Measurements from ENCODE around the gene PTCHD4. TPM values are rescaled to one million over a fixed set of nuclear protein-coding genes. Genes with fewer than 3 reads are reported as not detected.
A peak's percentile ranks its signal among the peaks of the same experiment; 100 is the strongest.

Gene PTCHD4
- polyA plus RNA-seq, 5 donors, result 0.23 to 0.54 (median 0.31) TPM

DNA sequence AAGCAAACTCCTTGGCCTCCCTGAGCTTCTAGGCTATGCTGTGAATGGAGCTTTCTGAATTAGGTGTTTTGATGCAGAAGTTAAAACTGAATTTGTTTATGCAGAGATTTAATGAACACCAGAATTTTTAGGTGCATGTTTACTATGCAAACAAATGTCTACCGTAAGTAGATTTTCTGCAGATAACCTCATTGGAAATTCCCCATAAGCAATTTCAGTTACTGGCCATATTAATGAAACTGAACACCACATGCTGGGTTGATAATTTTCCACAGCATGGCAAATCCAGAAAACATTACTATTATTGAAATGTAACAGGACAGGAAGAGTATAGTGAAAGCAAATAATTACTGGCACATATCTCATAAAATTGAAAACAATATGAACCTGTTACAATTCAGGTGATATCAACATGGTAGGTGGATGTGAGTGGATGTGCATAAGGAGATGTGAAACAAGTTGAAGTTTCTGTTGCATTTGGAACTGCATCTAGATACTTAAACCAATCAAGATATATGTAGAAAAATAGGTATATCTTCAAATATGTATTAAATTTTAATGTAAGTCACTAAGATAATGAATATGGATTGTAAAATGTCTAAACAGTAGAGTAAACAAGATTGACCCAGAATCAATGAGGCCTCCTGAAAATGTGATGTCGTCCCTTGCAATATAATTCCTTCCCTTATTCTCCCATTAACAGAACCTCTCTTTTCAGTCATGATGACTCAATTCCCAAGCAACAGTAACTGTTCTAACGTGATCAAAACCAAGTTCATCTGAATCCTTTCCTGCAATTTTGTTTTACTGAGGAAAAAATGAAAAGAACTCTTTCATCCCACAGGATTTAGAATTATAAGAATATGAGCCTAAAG lies 11.0 kb downstream of the PTCHD4 start:
- DNase-seq, result no peak

DNA sequence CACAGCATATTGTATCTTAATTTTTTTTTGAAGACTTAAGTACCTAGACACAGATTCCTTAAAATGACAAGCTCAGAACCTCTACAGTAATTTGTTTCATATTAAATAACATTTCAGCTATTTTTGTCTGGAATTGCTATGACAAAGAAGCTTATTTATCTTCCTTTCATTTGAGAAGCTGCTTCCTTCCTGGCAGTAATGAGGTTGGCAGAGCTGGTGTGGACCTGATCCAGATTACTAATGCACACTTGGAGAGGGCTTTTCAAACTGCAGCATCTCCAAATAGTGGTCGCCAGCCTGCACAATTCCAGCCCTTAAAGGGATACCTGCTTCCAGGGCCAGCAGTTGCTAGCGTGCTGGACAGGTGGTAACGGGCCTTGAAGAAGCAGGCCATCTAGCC lies 12.1 kb downstream of the PTCHD4 start:
- DNase-seq, result no peak

DNA sequence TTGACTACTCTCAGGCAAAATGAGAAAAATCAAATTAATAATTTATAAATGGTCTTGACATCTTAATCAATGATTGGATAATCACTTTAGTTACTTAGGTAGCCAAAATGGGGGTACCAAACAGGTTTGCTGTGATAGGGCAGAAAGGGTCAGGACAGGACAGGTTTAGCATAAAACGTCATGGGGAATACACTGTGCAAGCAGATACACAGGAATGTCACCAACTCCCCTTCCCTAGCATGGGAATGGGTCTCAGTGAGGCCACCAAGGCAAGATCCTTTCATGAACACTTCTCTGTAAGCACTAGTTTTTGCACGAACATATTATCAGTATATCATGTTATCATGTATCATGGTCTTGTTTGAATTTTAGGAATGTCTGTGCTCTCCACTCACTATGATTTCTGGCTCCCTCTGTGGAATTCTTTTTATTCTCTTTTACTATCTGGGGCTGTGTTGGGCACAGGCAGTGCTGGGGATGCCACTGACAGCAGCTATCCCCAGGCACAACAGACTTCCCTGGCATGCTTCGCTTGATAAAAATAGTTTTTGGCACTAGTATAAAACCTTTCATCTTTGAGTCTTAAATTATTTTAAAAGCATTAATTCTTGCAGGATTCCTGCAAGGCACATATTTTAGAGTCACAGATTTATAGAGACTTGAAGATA lies 18.3 kb downstream of the PTCHD4 start:
- no peak for DNase-seq

DNA sequence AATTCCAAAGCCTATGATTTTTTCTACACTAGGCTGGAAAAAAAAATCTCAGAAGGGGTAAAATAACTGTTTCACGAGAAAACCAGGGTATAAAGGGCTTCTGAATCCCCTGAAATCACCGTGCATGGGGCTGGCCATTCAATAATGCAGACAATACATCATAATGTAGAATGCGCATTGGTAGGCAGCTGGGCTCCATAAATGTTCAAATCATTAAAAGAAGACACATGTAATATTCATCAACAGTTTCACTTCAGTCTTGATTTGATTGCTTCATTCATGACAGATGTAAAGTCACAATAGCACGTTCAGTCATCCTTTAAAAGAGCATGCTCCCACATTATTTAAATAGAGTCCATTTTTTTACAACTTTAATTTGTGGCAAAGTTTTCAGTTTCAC lies 20.5 kb downstream of the PTCHD4 start:
- no peak for DNase-seq

DNA sequence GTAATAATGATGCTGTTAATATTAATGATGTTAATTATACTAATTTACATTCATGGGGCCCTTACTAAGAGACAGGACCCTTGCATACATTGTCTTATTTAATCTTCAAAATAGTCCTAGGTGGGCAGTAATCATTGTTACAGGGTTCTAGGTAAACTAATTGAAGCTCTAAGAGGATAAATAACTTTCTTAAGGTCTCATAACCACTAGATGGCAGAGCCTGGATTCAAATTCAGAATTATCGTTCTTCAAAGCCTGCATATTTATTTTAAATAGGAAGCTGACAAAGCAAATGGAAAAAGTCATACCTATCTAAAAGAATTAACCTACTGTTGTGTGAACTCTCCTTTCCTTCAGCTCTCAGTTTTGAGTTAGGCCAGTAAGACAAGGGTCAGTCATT lies 23.5 kb downstream of the PTCHD4 start:
- no peak for DNase-seq

DNA sequence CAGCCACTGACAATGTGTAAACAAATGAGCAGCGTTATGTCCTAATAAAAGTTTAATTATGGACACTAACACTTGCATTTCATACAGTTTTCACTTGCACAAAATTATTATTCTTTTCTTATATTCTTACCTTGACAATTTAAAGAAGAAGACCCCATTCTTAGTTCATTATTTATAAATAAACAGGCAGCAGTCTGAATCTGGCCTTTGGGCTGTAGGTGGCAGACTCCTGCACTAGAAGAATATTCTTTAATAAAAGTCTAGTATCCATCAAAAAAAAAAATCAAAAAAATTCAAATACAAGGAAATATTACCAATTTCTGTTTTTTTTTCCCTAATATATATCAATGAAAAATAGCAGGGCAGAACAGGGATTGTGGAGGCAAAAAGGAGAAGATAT lies 24.8 kb downstream of the PTCHD4 start:
- DNase-seq, result no peak

DNA sequence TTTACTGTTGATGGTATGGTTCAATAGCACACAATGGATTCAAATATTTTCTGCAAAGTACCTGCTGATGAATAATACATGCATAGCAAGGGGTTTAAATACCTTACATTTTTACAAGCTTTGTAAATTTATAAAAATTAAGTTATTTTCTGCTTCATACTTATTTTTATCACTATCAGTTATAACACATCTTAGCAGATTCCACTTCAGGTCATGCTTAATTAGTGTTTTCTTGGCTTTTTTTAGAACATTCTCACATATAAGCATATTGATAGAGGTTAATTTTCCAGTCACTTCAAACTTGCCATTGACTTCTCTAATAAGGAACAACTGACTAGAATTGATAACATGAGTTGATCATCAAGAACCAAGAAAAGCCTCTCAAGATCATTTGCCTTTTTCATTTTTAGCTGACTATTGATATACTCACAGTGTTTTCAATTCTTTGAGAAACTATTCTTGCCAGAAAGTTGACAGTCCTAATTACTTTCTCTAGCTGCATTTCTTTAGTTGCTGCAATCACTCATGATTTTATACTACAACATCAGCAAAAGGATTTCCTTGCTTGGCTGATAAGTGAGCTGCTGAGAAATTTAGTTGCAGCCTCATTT lies 25.8 kb downstream of the PTCHD4 start:
- no peak for DNase-seq

DNA sequence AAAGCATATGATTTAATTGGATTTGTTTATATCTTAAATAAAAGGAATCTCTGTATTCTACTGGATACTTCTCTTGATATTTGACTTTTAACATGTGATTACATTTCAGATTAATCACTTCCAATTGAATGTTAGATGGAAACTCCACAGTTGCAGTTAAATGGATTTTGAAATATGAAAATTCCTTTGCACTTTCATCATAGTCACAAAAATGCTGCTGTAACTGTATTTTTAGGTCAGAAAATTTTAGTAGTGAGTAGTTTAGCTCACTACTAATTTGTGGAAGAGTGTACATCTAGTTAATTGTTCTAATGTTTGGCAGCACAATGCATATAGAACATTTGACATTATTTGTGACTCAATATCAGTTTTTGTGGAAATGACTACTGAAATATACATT lies 26.8 kb downstream of the PTCHD4 start:
- no peak for DNase-seq

DNA sequence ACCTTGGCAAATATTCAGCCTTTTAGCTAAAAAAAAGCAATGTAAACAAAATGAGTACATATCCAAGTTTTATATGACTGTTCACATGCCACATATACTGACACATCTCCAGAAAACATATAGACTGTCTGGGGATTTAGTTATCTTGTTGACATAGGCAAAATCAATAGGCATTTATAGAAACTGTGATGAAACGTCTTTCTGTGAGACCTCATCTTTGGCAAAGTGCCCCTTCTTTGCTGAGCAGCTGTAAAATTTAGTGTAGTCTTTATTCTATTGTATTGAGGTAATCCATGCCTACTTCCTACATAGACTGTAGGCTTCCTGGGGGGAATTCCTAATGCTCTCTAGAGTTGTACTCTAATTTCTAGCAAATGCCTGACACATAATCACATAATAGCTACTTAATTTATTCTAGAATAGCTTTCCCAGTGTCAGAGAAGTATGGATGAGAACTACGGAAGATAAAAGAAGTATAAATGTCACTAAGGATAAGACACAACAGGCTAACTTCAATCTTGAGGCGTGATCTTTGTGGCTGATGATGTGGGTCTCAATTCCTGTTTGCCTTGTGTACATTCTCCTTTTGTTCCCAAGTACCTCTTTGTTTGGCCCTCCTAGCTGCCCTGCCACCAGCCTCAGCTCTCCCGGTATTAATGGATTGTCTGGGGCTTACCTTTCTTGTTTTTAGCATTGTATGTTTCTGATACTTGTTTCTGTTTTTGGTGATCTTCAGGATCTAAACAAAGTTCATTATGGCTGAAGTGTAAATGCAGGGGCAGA lies 30.6 kb downstream of the PTCHD4 start:
- no peak for DNase-seq

DNA sequence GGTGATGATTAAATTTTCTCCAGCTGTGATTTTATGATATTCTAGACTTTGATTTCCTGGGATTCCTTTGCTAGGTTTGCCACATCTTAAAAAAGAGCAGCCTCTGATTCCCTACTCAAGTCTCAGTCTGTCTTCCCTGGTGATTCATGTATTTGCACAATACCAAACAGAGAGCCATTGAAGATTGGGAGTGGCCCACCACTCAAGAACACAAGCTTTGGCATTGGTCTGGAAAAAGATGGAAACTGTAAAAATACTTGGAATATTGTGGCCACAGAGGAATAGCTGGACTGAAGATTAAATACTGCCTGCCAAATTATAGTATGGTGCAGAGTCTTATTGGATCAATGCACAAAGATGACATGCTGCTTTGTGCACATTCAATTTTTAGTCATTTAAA lies 32.9 kb downstream of the PTCHD4 start:
- no peak for DNase-seq

DNA sequence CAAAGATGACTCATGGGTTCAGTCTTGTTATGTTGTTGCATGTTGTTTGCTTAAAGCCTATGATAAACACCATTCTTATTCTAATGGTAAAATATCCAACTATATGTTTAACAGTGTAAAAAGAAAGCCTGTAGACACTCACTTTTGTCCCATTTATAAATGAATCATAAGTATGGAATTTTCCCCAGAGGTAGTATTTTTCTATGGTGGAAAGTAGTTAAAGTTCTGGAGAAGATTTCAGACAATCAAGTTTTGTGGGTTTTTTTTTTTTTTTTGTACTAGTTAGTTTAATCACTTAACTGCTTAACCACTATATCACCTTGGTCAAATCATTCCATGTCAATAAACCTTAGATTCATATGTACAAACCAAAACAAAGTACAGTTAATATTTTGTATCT lies 35.8 kb downstream of the PTCHD4 start:
- DNase-seq, result no peak

DNA sequence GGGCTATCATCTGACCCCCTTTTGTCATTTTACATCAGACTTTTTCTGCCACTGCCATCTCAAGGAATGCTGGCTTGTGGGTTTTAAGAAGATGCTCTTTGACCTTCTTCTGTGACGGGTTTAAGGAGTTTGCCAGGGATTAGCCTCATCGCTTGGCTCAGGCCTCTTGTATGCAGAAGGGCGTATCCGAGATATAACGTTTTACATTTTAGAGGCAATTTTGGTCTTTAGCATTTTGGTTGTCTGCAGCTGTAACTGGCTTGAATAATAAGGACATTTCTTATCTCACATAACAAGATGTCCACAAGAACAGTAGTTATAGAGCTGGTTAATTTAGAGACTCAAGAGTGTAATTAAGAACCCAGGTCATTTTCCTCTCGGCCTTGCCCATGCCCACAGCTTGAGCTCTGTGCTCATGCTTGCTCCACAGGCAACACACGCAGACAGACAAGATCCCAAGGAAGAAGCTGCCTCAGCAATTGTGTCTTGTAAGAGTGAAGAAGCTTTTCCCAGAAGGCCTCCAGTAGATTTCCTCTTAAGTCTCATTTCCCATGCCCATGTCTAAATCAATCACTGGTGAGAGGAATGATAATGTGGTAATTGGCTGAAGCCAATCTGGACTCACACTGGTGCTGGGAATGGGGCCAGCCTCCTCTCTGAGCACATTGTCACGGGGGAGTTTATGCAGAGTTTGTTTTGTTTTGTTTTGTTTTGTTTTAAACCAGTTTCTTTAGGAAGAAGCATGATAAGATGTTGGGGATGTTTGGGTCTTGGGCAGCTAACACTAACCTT lies 36.8 kb downstream of the PTCHD4 start:
- DNase-seq, result peak in 1 of 2 donors; percentile 40

DNA sequence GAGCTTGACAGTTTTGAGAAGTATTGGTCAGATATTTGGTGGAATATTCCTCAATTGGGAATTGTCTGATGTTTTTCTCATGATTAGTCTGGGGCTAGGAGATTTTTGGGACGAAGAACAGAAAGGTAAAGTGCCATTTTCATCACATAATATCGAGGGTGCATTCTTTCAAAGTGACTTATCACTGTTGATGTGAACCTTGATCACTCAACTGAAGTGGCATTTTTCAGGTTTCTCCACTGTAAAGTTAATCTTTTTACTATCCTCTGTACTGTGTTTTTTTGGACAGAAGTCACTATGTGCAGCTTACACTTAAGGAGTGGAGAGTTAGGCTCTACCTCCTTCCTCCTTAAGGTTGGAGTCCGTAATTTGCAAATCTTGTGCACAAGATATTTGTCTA lies 39.2 kb downstream of the PTCHD4 start:
- no peak for DNase-seq

DNA sequence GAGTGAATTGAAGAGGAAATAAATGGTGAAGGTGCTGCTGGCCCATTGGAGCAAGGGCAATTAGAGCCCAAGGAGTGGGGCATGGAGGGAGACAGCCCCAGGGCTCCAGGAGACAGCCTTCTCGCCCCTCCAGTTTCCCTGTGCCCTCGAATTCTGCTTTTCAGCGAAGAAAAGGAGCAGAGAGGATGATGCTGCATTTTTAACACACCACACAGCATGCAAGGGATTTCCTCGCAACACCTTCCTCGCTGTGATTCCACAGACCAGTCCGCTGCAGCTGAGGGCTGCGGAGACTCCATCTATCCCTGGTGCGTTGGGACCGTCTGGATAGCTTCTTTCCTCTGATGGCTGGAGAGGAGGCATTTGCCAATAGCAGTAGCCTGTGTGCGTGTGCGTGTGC lies 41.7 kb downstream of the PTCHD4 start:
- no peak for DNase-seq

DNA sequence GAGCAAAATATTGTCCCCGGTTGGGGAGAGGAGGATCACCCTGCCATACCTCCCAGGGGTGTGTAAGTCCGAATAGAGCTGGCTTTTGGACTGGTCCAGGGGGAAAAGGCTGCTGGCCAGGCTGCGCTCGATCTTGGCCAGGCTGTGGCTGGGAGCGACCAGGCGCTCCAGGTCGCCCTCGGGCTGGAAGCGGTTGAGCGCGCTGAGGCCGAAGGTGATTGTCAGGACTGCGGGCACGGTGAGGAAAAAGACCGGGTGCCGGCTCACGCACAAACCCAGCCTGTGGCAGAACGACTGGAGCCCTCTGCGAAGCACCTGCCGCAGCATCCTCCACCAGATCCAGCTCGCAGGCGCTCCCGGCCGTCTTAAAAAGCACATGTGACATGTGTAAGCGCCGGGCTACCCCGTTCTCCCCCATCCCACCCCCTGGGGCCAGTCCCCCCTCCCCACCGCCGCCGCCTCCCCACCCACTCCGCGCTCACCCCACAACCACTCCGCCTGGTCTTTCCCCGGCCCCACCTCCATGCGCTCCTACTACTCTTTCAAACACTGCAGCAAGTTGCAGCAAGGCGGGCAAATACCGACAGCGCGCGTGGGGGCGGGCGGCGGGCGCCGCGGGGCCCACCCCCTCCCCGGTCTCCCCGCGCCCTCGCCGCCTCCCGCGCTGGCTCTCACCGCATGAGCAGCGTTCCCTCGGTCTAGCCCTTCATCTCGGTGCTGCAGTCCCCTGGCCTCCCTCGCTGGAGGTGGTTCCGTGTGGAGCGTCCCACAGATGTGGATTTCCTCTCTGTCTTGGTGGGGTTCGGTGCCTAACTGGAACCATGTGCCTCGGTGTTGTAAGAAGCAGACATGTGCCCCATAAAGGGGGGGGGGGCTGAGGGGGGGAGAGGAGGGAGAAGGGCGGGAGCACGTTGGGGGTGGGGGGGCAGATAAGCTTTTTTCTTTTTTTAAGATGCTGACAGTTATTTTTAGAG lies 42.4 kb downstream of the PTCHD4 start:
- no peak for DNase-seq

DNA sequence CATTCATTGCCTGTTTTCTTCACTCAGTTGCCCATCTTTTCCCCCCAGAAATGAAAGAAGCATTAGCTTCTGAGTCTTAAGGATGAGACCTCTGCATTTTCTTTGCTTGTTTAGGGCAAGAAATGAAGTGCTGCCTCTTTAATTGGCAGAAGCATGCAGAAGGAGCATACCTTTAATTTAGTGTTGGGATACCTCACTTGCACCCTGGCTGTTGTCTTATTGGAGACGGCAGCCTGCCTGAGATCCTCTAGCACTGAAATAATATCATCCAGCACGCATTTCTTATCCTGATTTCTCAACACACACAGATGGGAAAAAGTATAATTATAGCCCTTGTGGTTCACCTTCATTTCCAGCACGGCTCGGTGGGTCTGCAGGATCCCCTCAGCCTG lies 43.1 kb downstream of the PTCHD4 start:
- no peak for DNase-seq

DNA sequence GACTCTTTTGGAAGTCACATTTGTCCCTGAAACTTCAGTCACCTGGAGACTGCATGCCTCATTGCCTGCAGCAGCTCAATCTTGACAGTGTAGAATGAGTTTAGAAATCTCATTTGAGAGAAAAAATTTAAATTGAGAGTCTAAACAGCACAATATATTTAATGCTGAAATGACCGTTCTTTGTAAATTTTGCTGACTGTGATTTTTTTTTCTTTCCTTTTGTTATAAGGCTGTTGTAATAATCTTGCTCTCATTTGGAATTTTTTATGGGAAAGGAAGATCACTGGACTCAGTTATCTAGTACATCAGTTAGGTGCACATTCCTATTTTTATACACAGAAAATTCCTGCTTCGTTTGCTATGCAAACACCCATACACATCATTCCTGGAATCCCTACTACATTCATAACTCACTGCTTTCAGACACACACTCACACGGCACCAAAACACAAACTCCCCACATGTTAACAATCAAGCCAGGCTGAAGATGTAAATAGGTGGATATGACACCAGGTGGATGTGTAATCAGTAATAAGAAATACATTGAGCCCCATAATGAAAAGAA lies 43.8 kb downstream of the PTCHD4 start:
- DNase-seq, result no peak

DNA sequence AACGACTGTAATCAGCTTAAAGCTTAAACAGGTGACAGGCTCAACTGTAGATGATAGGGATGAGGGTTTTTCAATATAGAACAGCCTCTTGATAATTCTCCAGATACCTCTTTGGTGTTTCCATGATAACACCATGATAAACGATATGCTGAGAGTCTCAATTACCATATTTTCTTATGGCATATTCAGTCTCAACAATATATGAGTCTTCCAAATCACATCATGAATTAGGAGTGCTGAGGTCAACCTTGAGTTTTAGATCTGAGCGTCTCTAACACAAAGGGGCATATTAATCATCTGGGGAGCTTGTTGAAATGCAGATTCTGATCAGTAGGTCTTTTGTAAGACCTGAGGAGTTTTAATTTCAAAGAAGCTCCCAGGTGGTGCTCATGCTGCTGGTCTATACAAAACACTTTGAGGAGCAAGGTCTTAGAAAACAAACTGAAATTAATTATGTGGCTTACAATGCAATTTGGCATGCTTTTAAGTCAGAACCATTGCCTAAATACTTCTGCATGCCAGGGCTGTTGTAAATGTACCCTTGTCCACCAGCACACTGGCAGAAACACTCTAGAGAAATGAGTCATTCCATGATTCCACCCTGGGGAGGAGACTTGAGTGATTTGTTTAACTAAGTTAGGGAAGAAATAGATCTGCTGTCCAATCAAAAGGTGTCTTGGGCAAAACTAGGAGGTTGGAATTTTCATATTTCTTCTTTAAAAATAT lies 49.6 kb downstream of the PTCHD4 start:
- no peak for DNase-seq
